HG02840 (cell line): Measurements from ENCODE around the gene VPS39.

ENCODE experiments used
- ATAC-seq: cut with Tn5 transposase; IDR thresholded peaks from one replicate; pipeline ENCODE4 v1.9.1; 2021; ENCODE audit warnings: mild to moderate bottlenecking, moderate library complexity, moderate number of reproducible peaks; ENCODE audit not compliant: unreplicated experiment, low FRiP score

VPS39 gene

DNA sequence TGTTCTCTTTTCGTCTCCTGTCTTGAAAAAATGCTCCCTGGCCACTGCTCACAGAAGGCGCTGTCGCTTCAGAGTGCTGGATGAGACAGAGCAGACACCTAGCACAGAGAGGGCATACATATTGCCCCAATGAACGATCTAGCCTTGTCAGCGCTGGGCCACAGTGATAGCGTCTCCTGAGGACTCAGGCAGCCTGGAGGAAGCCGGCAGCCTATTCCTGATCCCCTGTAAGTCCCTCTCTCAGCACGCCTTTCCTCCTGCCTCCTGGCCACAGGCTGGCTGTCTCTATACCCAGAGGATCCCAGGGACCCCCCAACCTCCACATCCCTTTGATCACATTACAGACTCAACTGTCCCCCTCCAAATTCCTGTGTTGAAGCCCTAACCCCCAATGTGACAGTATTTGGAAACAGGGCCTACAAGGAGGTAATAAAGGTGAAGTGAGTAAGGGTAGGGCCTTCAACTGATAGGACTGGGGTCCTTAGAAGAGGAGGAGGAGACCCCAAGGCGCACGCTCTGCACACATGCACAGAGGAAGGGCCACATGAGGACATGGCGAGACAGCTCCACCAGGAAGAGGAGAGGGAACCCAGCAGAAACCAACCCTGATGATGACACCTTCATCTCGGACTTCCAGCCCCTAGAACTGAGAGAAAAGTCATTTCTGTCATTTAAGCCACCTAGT lies 59.2 kb downstream of the VPS39 start:
- no peak for ATAC-seq

DNA sequence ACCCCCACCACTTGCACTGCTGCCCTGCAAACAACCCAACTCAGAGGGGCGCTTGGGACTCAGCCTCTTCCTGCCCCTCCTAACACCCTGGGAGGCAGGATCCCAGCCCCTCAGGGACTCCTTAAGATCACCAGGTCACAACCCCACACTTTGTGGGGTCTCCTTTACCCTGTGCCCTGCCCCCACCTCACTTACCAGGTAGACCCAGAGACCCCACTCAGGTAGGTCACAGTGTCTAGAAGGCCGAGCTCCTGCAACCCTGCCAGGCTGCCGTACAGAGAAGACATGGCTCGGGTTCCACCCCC lies 60.7 kb downstream of the VPS39 start:
- no peak for ATAC-seq

DNA sequence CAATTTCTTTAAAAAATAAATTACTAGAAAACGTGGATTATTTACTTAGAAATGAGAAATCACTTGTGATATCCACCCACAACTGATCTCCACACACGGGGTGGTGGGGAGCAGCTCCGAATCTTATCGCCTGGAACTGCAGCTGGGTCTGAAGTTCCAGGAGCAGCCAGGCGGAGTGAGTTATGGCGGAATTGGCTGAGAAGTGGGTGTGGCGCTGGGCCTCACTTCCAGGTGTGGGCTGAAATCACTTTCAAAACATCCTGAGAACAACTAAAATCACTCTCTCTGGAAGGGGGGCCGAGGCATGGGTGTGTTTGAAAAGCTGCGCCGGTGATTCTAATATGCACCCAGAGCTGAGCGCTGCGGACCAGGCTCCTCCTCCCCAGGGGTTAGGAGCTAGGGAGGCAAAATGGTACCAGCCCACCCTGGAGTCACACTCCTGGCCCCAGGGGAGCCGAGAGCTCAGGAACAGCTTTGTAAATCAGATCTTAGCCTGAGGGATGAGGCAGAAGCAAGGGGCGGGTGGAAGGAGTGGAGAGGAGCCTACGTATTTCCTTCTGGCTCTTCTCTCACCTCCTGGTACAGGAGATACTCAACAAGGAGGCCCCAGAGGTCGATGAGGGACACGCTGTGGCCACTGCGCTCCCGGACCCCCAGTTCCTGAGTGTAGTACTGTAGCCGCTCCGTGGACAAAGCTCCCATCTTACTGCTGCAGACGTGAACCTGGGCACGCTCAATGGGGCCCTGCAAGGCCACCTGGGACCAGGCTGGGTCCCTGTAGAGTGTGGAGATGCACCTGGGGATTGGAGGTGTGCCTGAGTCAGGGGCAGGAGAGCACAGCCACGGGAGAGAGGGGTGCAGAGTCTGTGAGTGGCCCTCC lies 61.3 kb downstream of the VPS39 start:
- no peak for ATAC-seq

DNA sequence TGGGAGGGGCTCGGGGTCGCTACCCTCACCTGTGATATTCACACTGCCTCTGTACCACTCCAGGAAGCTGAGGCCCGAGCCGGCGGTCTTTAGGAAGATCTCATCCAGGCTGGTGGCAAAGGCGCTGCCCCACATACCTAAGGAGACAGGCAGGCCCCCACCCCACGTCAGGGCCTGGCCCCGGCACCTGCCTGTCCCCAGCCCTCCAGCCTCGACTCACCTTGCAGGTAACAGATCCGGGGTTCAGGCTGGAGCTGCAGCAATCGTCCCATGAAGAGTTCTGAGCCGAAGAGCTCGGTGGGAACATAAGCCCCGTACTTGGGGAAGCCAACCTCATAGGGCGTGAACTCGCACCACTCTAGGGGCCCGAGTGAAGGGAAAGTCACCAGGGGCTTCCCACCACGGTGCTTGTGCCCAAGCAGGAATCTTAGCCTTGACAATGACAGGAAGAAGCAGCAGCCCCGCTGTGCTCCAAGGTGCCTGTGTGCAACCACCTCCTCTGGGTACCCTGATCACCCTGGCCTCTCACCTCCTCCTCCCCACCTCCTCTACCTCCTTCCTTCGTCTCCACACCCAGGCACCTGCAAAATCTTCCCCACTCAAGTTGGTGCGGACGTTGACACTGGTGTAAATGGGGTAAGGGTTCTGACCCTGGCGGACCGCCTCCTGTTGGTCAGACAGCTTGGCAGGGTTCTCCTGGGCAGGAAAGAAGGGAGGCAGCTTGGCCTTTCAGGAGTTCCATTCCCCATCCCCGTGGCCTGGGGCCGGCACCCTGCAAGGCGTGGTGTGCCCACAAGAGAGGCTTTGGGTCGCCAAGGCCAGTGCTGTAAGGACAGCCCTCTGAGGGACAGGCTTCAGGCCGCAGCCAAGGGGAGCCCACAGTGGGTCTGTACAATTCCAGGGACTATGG lies 62.3 kb downstream of the VPS39 start:
- ATAC-seq: no peak

DNA sequence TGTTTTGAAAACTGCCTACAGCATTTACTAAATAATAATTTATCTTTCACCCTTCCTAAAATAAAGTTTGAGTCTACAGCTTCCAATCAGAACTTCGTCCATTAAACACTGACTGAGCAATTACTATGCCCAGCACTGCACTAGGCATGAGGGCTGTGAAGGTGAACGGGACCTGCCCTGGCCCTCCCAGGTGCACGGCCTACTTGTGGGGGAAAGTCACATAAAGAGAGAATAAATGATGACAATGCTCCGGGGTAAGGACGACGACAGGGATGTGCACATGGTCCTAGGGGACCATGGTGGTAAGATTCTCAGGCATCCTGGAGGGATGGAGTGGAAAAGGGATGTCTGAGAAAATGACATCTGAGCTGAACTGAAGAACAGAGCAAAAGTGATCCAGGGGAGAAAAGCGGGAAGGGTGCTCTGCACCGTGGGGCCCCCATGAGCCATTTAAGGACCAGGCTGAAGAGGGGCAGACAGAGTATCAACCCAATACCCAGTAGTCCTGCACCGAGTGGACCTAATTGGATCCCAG lies 63.2 kb downstream of the VPS39 start:
- no peak for ATAC-seq

DNA sequence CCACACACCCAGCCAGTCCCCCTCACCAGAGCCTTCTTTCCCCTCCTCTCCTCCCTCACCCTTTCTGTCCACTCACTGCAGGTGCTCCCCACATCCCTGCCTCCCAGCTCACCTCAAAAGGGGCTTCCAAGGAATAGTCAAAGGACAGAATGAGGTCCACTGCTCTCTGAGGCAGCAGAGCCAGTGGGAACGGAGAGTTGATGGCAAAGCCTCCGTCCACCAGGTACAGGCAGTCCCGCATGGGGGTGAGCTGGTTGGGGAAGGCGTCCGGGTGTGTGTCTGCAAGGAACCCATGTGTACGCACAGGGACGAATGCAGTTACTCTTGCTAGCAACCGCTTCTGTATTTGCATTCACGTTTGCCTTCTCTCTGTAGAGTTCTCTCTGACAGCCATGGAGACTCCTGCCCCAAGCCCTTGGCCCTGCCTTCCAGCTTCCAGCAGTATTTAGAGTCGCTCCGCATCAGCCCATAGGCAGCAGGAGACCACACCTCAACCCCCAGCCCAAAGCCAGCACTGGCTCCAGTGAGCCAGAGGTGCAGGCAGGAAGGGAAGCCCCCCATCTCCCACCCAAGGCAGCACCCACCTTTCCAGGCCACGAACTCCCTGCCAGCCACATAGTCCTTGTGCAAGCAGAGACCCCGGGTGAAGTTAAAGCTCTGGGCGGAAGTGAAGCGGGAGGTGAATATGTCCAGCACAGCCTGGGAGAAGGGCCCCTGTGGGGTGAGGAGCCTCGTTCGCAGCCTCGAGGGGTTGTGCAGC lies 64.1 kb downstream of the VPS39 start:
- no peak for ATAC-seq

DNA sequence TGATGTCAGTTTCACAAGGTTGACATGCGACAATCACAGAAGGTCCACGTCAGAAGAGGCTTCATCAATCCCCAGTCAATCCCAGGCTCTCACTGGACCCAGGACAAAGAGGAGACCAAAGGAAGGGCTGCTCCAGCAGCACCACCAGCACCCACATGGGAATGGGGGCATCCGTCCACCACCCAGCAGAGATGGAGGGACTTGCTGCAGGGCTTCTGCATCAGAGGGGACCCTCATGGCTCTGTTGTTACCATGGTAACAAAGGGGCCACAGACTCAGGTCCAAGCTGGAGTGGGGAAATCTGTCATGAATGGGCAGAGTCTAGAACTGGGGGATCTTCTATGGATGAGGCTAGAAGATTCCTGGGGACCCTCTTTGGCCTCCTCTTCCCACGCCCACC lies 64.7 kb downstream of the VPS39 start:
- ATAC-seq: no peak

DNA sequence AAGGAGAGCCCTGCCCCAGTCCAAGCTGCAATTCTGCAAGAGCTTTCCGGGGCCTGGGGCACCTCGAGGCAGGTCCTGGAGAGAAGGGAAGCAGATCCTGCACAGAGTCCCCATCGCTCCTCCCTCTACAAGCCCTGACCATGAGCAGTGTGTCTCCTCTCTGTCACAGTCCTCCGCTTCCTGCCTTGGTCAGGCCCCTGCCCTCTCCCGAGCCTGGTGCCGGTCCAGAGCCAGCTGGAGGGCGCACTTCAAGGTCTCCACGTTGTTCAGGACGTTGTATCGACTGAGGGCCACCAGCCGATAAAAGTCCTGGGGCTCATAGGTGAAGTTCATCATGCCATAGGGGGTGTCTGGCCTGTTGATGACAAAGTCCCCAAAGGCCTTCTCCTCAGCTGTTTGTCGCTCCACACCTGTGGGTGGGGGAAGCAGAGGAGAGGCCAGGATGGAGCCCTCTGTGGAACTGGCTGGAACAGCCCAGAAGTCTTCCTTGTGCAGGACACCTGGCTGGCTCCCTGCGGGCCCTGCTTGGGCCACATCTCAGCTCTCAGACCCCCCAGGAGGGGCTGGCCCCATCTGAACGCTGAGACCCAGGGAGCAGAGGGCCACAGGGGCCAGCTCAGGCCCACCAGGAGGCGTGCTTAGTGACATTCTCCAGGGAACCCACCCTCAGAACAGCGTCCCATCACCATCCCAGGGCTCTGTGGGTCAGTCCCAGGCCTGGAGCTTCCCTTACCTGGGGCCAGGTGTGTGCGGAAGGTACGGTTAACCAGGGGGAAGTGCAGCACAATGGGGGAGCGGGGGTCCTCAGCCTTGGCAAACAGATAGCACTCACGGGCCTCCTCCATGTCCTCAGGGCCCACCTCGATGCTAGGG lies 66.1 kb downstream of the VPS39 start:
- no peak for ATAC-seq

DNA sequence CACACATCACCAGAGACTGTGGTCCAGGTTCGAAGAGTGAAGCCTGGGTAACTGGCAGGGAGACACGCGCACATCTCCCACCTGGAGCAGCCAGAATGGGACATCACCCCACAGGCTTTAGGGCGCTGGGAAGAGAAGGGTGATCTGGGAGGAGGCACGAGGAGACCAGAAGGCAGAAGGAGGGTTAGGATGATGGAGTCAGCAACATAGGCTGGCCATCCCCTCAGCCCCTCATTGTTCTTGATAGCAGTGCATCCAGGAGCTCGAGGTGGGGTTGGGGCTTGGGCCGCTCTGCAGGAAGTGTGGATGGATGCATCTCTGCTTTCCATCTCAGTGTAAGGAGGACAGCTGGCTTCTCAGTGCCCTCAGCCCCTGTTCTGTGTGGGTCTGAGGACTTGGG lies 66.9 kb downstream of the VPS39 start:
- ATAC-seq: no peak

DNA sequence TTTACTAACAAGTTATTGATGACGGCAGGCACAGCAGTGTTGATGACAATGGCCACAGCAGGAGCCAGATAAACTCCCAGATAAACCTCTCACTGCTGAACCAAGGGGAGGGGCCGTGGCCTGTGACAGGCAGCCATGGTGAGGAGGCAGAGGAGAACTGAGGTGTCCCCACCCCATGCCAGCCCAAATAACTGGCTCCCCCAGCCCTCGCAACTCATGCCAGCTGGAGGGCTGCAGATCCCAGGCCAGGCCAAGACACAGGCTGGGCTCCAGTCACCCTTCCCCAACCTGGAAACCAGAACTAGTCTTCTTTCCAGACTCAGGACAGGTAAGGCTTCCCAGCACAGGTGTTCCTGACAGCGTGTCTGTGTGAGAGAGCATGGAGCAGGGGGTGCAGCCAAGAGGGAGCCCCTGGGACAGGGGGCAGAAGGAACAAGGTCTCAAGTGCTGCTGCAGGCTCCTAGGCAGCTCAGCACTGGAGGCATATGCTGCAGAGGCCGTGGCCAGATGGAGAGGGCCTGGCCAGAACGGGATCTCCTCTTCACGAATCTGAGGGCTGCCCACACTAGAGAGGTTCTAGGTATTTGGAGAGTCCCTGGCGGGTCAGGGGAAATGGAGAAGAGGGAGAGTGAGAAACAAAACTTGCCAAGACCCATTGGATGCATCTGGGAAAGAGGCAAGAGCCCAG lies 67.6 kb downstream of the VPS39 start:
- ATAC-seq: no peak

DNA sequence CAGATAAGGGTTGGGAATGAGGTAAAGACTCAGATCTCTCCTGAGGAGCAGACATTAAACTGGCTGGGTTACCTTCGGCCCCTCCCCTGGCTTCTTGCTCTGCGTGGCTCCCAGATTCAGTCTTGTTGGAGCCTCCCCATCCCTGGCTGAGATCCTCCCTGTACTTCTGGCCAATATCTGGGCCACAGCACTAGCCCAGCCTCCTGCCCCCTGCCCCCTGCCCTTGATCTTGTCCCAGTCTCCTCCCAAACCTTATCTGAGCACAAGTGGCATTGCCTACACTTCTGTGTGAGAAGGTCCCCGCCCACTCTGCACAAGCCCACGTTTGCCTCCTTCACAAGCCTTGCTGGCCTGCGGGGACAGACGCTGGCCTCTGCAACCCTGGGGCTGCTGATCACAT lies 68.5 kb downstream of the VPS39 start:
- ATAC-seq: no peak

DNA sequence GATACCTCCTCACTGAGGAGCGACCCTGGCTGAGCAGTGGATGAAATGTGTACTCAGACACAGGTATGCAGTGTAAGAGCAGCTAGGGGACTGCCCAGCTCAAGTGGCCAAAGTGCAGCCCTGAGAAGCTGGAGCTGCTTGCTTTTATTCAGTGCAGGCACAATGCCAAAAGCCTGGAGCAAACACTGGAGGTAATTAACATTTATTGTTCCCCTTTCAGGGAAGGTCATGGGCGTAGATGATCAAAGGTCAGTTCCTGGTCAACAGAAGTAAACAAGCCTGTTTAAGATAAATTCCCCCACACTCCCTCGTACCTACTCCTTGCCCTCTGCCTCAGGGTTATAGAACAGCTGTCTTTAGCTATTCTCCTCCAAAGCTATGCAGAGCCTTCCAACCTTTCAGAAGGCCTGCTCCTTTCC lies 69.1 kb downstream of the VPS39 start:
- ATAC-seq: no peak

DNA sequence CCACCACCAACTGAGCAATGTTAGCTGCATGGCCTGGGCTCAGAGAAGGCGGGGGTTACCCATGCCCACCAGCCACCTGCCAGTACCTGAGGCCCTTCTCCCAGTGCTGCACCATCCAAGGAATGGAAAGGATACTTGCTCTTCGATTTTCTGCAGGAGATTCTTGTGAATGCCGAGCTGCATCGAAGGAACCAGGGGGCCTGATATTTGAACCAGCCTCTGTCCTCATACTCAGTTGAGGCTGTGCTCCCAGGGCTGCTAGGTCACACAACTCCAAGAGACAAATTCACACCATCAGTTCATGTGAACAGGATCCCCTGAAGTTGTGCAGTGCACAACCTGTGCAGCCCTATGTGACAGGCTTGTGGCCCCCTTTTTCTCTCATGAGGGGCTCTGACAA lies 69.7 kb downstream of the VPS39 start:
- no peak for ATAC-seq

DNA sequence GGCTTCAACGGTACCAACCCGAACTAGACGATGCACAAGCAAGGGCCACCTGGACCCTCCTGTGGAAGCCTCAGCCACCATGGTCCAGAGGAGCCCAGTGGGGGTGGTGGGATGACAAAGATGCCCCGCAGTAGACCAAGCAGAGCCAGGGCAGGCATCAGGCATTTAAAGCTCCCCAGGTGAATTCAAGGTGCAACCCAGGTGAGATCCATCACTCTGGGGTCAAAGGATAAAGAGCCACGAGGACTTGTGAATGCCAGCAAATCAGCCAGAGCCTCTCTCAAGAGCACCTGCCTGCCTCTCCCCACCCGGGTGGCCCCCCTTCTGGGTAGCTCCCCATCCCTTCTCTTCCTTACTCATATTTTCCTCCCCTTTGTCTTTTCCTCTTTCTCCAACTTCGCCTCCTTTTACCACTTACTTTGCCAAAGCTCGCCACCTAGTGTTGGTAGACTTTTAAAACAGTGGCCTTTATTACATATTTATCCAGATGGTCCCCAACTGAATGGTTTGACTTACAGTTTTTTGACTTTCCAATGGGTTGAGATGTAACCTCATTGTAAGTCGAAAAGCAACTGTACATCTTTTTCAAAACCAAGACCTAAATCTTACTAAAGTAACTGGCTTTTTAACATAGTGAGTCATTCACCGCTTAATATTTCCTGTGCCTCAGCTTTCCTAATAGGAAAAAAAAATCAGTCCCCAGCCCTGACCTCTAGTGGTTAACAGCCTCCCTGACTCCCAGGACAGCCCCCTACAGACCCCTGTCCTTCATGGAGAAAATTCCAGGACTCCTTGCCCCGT lies 70.4 kb downstream of the VPS39 start:
- ATAC-seq: no peak

DNA sequence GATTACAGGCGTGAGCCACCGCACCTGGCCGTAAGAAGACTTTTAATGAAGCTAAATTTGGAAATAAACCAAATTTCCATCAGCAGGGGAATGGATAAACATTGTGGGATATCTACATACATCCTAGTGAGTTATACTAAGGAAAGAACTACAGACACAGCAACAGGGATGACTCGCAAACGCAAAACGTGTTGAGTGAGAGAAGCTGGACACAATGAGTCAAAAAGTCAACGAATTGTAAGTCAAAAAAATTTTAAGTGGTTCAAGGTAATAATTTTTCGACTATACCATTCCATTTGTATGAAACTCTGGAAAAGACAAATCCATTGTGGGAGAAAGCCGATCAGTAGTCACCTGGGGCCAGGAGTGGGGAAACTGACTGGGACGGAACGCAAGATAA lies 71.6 kb downstream of the VPS39 start:
- ATAC-seq: no peak

DNA sequence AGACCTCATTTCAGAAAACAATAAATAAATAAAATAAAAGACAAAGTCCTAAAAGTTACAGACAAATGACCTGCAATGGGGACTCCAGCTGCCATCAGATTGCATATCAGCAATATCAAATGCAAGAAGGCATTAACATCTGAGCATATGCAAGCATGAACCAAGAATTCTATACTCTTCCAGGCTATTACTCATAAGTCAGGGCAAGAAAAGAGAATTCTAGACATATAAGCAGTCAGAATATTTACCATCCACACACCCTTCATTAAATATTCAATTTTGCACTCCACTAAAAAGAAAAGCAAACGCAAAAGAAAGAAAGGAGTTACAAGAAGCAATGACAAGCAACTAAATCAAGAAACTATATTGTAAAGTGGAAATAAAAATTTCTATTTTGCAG lies 72.8 kb downstream of the VPS39 start:
- no peak for ATAC-seq

DNA sequence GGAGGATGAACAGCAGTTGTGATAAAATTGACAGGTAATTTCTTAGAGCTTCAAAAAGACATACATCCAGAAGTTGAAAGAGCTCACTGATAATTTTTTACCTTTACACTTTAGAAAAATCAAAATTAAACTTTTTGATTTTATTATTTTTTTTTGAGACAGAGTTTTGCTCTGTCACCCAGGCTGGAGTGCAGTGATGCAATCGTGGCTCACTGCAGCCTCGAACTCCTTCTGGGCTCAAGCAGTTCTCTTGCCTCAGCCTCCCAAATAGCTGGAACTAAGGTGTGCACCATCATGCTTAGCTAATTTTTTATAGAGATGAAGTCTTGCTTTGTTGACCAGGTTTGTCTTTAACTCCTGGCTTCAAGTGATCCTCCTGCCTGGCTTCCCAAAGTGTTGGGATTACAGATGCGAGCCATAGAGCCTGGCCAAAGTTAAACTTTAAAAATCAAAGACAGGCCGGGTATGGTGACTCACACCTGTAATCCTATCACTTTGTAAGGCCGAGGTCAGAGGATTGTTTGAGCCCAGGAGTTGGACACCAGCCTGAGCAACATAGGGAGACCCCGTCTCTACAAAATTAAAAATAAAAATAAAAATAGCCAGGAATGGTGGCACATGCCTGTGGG lies 73.4 kb downstream of the VPS39 start:
- no peak for ATAC-seq
